K562 (cell line): Measurements from ENCODE around the gene UBLCP1.

Source experiments
- CEBPZ ChIP-seq: fragments of 150-350 bp; IDR thresholded peaks from 2 replicates; pipeline ENCODE4 v1.6.1; 2014; ENCODE audit warnings: low read depth, mild to moderate bottlenecking, low read length, borderline replicate concordance
- CTCF ChIP-seq, 3 experiments: IDR thresholded peaks in 2 of 3; conservative IDR thresholded peaks in 1 of 3; 2 replicates each; pipeline ENCODE4 v1.5.1; 2011 to 2012; ENCODE audit warnings: low read length in 3 of 3, mild to moderate bottlenecking in 3 of 3, control low read depth in 2 of 3, improper control_type of control experiment in 1 of 3, inconsistent platforms in 1 of 3, low read depth in 1 of 3, mixed read lengths in 1 of 3, moderate library complexity in 1 of 3; ENCODE audit not compliant: insufficient read depth in 2 of 3
- ELF4 ChIP-seq: fragments of 450-650 bp; formaldehyde crosslinking; IDR thresholded peaks from 2 replicates; pipeline ENCODE4 v1.4.0; 2022; ENCODE audit warnings: missing genetic modification characterization
- GATAD2B ChIP-seq: fragments of 450-650 bp; IDR thresholded peaks from 2 replicates; pipeline ENCODE4 v1.6.1; 2017; ENCODE audit warnings: mild to moderate bottlenecking, borderline replicate concordance
- MAX ChIP-seq: sonication (generic); formaldehyde crosslinking; IDR thresholded peaks from 2 replicates; pipeline ENCODE4 v1.9.0; 2022; ENCODE audit warnings: mild to moderate bottlenecking, missing genetic modification reagents
- POLR2A ChIP-seq: fragments of 450-650 bp; conservative IDR thresholded peaks from 2 replicates; pipeline ENCODE4 v1.6.1; 2016
- RFX5 ChIP-seq: IDR thresholded peaks from 2 replicates; pipeline ENCODE4 v1.6.1; 2011; ENCODE audit warnings: low read depth, mild to moderate bottlenecking, improper control_type of control experiment, low read length
- SMARCC2 ChIP-seq: fragments of 450-650 bp; IDR thresholded peaks from 2 replicates; pipeline ENCODE4 v1.6.1; 2017; ENCODE audit warnings: antibody characterized with exemption, moderate library complexity, mild to moderate bottlenecking, low read depth
- TRIM24 ChIP-seq, 2 experiments: fragments of 450-650 bp; IDR thresholded peaks; 2 replicates each; pipeline ENCODE4 v1.6.1; 2016
- U2AF1 ChIP-seq: fragments of 200-400 bp; formaldehyde crosslinking; optimal IDR thresholded peaks from 2 replicates; pipeline ENCODE3; 2017; ENCODE audit warnings: mild to moderate bottlenecking, low read depth, low read length, moderate library complexity
- ZNF253 ChIP-seq: fragments of 250-450 bp; sonication (Bioruptor Pico); conservative IDR thresholded peaks from 2 replicates; pipeline ENCODE4 v1.6.1; 2021; ENCODE audit warnings: mild to moderate bottlenecking
- ZNF644 ChIP-seq: fragments of 200-800 bp; sonication (Bioruptor generic); IDR thresholded peaks from 2 replicates; pipeline ENCODE4 v1.6.1; 2016; ENCODE audit warnings: low read depth, missing genetic modification characterization, missing compliant biosample characterization

GRCh38 chr5:159242656-159243055 is 20.4 kb upstream of the UBLCP1 start:
- no peak for TF ChIP-seq CTCF (IDR thresholded peaks at IDR 0.05 in 2 of 3, conservative IDR thresholded peaks at IDR 0.05 in 1 of 3; ENCODE audit: insufficient read depth in 2 of 3, low read depth in 1 of 3, low read length in 3 of 3)
- TF ChIP-seq SMARCC2, result no peak
- TF ChIP-seq RFX5, result no peak
- TF ChIP-seq MAX (CRISPR knock-in tag), result no peak
- no peak for TF ChIP-seq ZNF253
- no peak for TF ChIP-seq POLR2A
- TF ChIP-seq ZNF644, result no peak
- no peak for TF ChIP-seq GATAD2B
- no peak for TF ChIP-seq U2AF1
- no peak for TF ChIP-seq ELF4 (CRISPR knock-in tag)
- TF ChIP-seq TRIM24 (IDR thresholded peaks at IDR 0.05), result no peak
- no peak for TF ChIP-seq CEBPZ
